Skin of body (tissue), 2 donors: ENCODE measurements around the gene EIPR1. TPM values are rescaled to one million over a fixed set of nuclear protein-coding genes. Genes with fewer than 3 reads are reported as not detected.

Experiments
- DNase-seq: peaks from one replicate; lab custom pipeline; 2025; lab: John Stamatoyannopoulos, UW
- total RNA-seq: library from RNA; depleted of rRNA; stranded (reverse); fragments of >200 nt; gene quantifications from one replicate; pipeline ENCODE4 v1.2.3, GENCODE V29; 2014

EIPR1 gene
- 14.2 TPM for total RNA-seq

- DNase-seq: peak; percentile 98
Observed at GRCh38 chr2:3377612-3378432, at the start of gene EIPR1. Gene EIPR1 (minus strand): TSS chr2:3377818. CDS start chr2:3377689, 129 bp downstream.

- DNase-seq: no peak
Observed at GRCh38 chr2:3427272-3427671, 49.7 kb upstream of the EIPR1 start.

GRCh38 chr2:3426615-3427014 is 49.0 kb upstream of the EIPR1 start:
- DNase-seq: no peak

- DNase-seq: no peak
Observed at GRCh38 chr2:3424171-3424795, 46.7 kb upstream of the EIPR1 start.

GRCh38 chr2:3423492-3424170 is 46.0 kb upstream of the EIPR1 start:
- no peak for DNase-seq

- no peak for DNase-seq
Observed at GRCh38 chr2:3422161-3422779, 44.7 kb upstream of the EIPR1 start.

GRCh38 chr2:3421580-3421979 is 44.0 kb upstream of the EIPR1 start:
- no peak for DNase-seq

GRCh38 chr2:3420769-3421397 is 43.3 kb upstream of the EIPR1 start:
- DNase-seq: no peak

GRCh38 chr2:3420076-3420768 is 42.6 kb upstream of the EIPR1 start:
- no peak for DNase-seq

GRCh38 chr2:3418766-3419404 is 41.3 kb upstream of the EIPR1 start:
- no peak for DNase-seq

GRCh38 chr2:3414133-3414860 is 36.7 kb upstream of the EIPR1 start:
- DNase-seq: no peak

GRCh38 chr2:3413697-3414096 is 36.1 kb upstream of the EIPR1 start:
- DNase-seq: no peak

- no peak for DNase-seq
Observed at GRCh38 chr2:3411103-3411502, 33.5 kb upstream of the EIPR1 start.

- no peak for DNase-seq
Observed at GRCh38 chr2:3409627-3410170, 32.1 kb upstream of the EIPR1 start.

GRCh38 chr2:3408781-3409180 is 31.2 kb upstream of the EIPR1 start:
- DNase-seq: no peak

- no peak for DNase-seq
Observed at GRCh38 chr2:3406501-3406900, 28.9 kb upstream of the EIPR1 start.

- DNase-seq: no peak
Observed at GRCh38 chr2:3405876-3406275, 28.3 kb upstream of the EIPR1 start.

- no peak for DNase-seq
Observed at GRCh38 chr2:3405307-3405706, 27.7 kb upstream of the EIPR1 start.

GRCh38 chr2:3404349-3404894 is 26.8 kb upstream of the EIPR1 start:
- no peak for DNase-seq
